Endodermal cell (in vitro differentiated cells): ENCODE results near the gene MEIKIN. TPM values are rescaled to one million over a fixed set of nuclear protein-coding genes. Genes with fewer than 3 reads are reported as not detected.

Experiments used
- DNase-seq: peaks from one replicate; pipeline ENCODE4 v3.0.0-alpha.2; 2017
- H3K27ac ChIP-seq: 2 replicates; pipeline ENCODE4 v1.5.1; 2013; ENCODE audit warnings: mild to moderate bottlenecking, low read depth, low read length, moderate library complexity
- H3K27me3 ChIP-seq: 2 replicates; pipeline ENCODE4 v1.6.1; 2013; ENCODE audit warnings: mild to moderate bottlenecking, low read length, moderate library complexity; ENCODE audit not compliant: insufficient read depth, control insufficient read depth, poor library complexity, severe bottlenecking
- H3K36me3 ChIP-seq: 2 replicates; pipeline ENCODE4 v1.7.0; 2013; ENCODE audit warnings: mild to moderate bottlenecking, low read length, moderate library complexity; ENCODE audit not compliant: control insufficient read depth, insufficient read depth
- H3K4me1 ChIP-seq: one replicate; pipeline ENCODE4 v1.7.0; 2013; ENCODE audit warnings: low read length; ENCODE audit not compliant: control insufficient read depth, insufficient read depth
- H3K4me3 ChIP-seq: 2 replicates; pipeline ENCODE4 v1.5.1; 2013; ENCODE audit warnings: mild to moderate bottlenecking, low read length, moderate library complexity
- H3K9ac ChIP-seq: 2 replicates; pipeline ENCODE4 v1.6.1; 2013; ENCODE audit warnings: mild to moderate bottlenecking, low read length, moderate library complexity; ENCODE audit not compliant: poor library complexity, severe bottlenecking; ENCODE audit errors: extremely low read depth
- H3K9me3 ChIP-seq: 2 replicates; pipeline ENCODE4 v1.6.1; 2013; ENCODE audit warnings: mild to moderate bottlenecking, low read length, moderate library complexity; ENCODE audit not compliant: control insufficient read depth
- H3K27ac Mint-ChIP-seq: 2 replicates; pipeline ENCODE4 v1.8.0; 2020; ENCODE audit warnings: mixed read lengths
- H3K27me3 Mint-ChIP-seq: 2 replicates; pipeline ENCODE4 v1.8.0; 2021; ENCODE audit warnings: mild to moderate bottlenecking, mixed read lengths; ENCODE audit not compliant: insufficient read depth
- H3K36me3 Mint-ChIP-seq: 2 replicates; pipeline ENCODE4 v1.8.0; 2020; ENCODE audit warnings: low read depth, mixed read lengths
- H3K4me1 Mint-ChIP-seq: 2 replicates; pipeline ENCODE4 v1.8.0; 2020; ENCODE audit warnings: mixed read lengths
- H3K4me3 Mint-ChIP-seq: 2 replicates; pipeline ENCODE4 v1.8.0; 2020; ENCODE audit warnings: mild to moderate bottlenecking, moderate library complexity, mixed read lengths
- H3K9me3 Mint-ChIP-seq: 2 replicates; pipeline ENCODE4 v1.8.0; 2020; ENCODE audit warnings: mild to moderate bottlenecking, mixed read lengths
- CTCF ChIP-seq: fragments of 200-600 bp; sonication (generic); conservative IDR thresholded peaks from 2 replicates; pipeline ENCODE4 v1.5.0; 2021; ENCODE audit warnings: antibody characterized with exemption, mild to moderate bottlenecking
- WGBS, 2 experiments: methylation state at CpG; one replicate each; pipeline versions ENCODE4 v1.1.5 to v1.1.7; 2013; ENCODE audit warnings: missing lambda C conversion rate in 2 of 2, mixed read lengths in 1 of 2; ENCODE audit not compliant: insufficient coverage in 1 of 2, insufficient read length in 1 of 2; 5-methylcytosine and 5-hydroxymethylcytosine counted together
- total RNA-seq, 2 donors: library from RNA; stranded (reverse); fragmentation: NEBNext Ultra II Directional in 1 of 2; extraction: Animal tissue kit (Norgen Biotek cat#: 25700) in 1 of 2; gene quantifications; 2 replicates in 1 of 2; 3 replicates in 1 of 2; pipeline ENCODE4 v1.2.1, GENCODE V29; 2021

MEIKIN gene
- total RNA-seq, 2 donors from 2014 or later = not detected

DNA sequence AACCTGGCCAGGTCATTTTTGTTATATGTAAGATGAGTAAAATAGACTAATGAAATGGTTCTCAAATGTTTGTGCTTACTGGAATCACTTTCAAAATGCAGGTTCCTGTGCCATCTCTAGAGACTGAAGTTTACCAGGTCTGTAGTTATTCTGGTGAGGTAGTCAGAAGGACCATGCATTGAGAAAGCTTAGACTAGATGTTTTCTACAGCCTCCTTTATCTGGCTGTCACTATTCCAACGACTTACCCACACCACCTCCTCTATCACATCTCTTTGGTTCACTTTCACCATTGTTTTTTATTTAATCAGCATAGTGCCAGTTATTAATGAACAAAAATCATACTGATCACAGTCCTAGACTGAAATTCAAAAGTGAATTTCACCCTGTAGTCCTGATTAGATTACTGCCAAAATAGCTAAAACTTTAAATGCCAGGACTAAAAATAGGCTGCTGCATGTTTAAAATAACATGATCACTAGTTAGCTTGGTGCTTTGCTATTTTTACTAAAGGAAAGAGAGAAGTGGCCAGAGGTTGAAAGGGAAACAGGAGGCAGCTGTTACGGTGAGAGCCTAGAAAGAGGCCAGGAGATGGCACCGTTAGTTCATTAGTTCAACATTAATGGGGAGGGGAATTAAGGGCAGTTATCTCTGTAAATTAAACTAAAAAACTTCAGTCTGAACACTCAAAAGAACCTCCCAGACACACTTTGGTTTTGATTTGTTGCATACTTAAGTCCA lies 134.8 kb downstream of the MEIKIN start:
- Mint-ChIP-seq H3K36me3 (no peaks in the 10 kb centered on the region), H3K4me1 (peaks cover 3% of the 10 kb centered on the region), H3K9me3 (no peaks in the 10 kb centered on the region), H3K4me3 (no peak overlapping the region), H3K27me3 (no peaks in the 10 kb centered on the region), H3K27ac (no peak overlapping the region)
- H3K27ac ChIP-seq = no peak overlapping the region
- peak; percentile 50 for DNase-seq
- peak; percentile 77 for TF ChIP-seq CTCF
- no peaks in the 10 kb centered on the region for H3K4me1 ChIP-seq
- H3K36me3 ChIP-seq = no peaks in the 10 kb centered on the region
- no peaks in the 10 kb centered on the region for H3K9me3 ChIP-seq
- 36 to 53% methylated on average over 2 to 3 of the region's 3 CpGs for WGBS, 2 experiments
- H3K4me3 ChIP-seq = no peak overlapping the region
- no peak overlapping the region for H3K9ac ChIP-seq
- H3K27me3 ChIP-seq = no peaks in the 10 kb centered on the region

GRCh38 chr5:131796793-131797693 lies 148.4 kb downstream of the MEIKIN start, which contains the start of gene FNIP1:
Gene FNIP1, minus strand, starts transcription at chr5:131797017. Its CDS starts 96 bp downstream, at chr5:131796921.
- H3K27me3 Mint-ChIP-seq = peaks cover 2% of the 10 kb centered on the region
- peak within 1 kb of the TSS; percentile 97 for H3K27ac Mint-ChIP-seq
- Histone ChIP-seq H3K4me1 (no peaks in the 10 kb centered on the region), H3K36me3 (no peaks in the 10 kb centered on the region), H3K4me3 (peak within 1 kb of the TSS; percentile 99), H3K27me3 (peaks cover 16% of the 10 kb centered on the region), H3K9me3 (no peaks in the 10 kb centered on the region), H3K27ac (peak within 1 kb of the TSS; percentile 84), H3K9ac (peak within 1 kb of the TSS; percentile 94)
- 1% methylated on average over 29 to 79 of the region's 79 CpGs for WGBS, 2 experiments
- H3K4me1 Mint-ChIP-seq = peaks cover 13% of the 10 kb centered on the region
- H3K9me3 Mint-ChIP-seq = no peaks in the 10 kb centered on the region
- peak; percentile 100 for DNase-seq
- H3K36me3 Mint-ChIP-seq = peaks cover 11% of the 10 kb centered on the region
- peak within 1 kb of the TSS; percentile 97 for H3K4me3 Mint-ChIP-seq
- TF ChIP-seq CTCF = peak; percentile 54

DNA sequence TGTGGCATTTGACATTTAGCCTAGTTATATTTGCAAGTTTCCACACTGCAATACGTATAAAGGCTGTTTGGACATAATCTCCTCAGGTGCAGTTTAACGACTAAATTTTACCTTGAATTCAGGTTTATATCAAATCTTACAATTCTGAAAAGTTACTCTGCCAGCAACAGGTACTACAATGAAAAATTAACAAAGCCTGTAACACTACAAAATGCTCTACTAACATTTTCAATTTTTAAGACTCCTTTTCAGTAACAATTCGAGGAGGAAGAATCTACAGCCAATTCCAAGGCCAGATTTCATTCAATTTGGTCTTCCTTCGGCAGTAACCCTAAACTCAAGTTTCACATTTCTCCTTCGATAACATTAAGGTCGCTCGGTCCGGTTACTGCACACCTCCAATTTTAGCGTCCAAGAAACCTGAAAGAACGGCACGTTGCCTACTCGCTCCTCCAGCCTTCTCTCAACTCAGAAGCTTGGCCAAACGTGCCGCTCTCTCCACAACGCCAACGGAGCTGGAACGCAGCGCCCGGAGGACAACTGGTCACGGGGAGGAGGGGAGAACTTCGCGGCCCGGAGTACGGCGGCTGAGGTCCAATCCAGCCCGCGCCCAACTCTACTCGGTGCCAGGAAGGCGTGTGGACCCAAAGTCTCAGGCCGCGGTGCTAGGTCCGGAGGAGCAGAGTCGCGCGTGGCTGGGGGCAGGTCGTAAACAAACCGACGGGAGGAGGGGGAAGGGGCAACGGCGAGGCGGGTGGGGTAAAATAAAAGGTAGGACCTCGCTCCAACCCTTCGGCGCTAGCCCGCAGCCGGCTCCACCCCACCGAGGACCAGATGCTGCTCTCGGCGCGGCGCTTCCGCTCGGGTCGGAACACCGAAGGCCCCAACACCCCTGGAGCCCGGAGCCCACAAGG lies 149.3 kb downstream of the MEIKIN start:
- 1 to 4% methylated on average over 21 to 56 of the region's 56 CpGs for WGBS, 2 experiments
- peak; percentile 84 for DNase-seq

More for the DNA sequence above, 149.3 kb downstream of the MEIKIN start:
- Histone ChIP-seq H3K27ac (peak overlapping the region; percentile 84), H3K9me3 (no peaks in the 10 kb centered on the region), H3K4me1 (no peaks in the 10 kb centered on the region), H3K36me3 (no peaks in the 10 kb centered on the region), H3K4me3 (peak overlapping the region; percentile 99), H3K27me3 (peaks cover 12% of the 10 kb centered on the region), H3K9ac (peak overlapping the region; percentile 94)
- no peak for TF ChIP-seq CTCF
- Mint-ChIP-seq H3K4me3 (peak overlapping the region; percentile 97), H3K9me3 (no peaks in the 10 kb centered on the region), H3K4me1 (peaks cover 13% of the 10 kb centered on the region), H3K27ac (peak overlapping the region; percentile 97), H3K36me3 (peaks cover 11% of the 10 kb centered on the region), H3K27me3 (peaks cover 1% of the 10 kb centered on the region)
